NCI-H226 (cell line): ENCODE results near the gene ANO2.

ENCODE experiments used
- DNase-seq: peaks from one replicate; pipeline ENCODE4 v3.0.0-alpha.2; 2015

The ANO2 gene

DNA sequence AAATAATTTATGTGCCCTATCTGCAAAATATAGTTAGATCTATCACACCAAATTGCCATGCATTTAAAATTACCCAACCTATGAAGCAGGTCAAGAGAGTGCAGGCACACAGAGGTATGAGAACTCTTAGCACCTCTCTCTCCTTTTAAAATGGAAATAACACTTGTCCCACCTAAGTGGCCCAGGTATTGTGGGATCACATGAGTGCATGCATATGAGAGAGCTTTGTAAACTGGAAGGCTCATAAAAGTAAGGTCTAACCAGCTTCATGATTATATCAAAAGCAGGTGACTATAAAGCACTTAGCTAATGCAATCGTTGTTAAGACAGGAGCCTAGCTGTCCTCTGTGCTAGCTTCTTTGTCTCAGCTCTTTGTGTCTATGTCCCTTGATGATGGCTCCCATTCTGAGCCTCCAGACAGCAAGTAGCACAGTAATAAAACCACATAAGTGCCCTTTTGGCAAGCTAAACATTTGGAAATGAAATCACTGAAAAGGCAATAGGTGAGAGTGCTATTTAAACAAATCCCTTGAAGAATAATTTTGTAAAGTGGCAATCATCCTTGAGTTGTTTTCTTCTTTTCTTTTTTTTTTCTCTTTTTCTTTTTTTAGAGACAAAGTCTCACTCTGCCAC lies 294.1 kb downstream of the ANO2 start:
- DNase-seq, result no peak

DNA sequence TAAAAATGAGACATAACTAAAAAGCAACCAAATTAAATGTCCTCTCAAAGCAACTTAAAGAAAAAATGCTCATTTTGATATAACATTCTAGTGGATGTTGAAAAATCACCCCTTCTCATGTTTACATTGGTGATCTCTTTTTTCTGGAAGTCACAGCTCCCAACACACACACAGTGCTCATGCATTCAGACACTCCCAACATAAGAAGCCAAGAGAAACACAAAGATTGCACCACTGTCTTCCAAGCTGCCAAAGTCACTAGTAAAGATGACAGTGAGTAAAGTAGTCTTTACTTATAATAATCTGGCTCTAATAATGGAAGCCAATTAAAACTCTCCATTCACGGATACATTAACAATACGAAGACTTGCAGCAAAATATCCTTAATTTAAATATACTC lies 294.8 kb downstream of the ANO2 start:
- no peak for DNase-seq

DNA sequence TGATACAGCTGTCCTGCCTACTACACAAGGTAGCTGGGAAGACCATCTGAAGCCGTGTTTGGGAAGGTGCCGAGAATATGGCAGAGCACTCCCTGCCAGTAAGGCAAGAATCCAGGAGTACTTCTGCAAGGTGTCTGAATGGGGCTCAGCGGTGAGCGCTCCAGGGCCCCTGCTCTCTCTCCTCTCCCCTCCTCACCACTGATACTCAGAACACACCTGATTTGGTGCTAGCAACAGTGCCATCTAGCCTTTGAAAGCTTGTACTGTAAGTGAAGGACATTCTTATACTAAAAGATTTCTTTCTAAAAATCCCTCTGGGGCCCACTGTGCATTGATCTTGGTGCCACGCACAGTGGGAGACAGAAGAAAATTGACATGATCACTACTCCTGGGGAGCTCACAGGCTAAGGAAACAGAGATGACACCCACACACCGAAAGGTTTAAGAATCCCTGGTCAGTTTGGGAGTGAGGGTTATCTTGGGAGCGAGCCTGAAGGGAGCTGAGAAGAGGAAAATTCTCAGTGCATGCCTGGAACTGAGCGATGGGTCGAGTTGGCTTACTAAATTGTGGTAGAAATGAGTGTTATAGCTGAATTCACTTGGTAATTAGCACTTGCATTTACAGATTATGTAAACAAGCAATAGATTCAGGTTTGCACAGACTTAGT lies 296.2 kb downstream of the ANO2 start:
- DNase-seq, result no peak

DNA sequence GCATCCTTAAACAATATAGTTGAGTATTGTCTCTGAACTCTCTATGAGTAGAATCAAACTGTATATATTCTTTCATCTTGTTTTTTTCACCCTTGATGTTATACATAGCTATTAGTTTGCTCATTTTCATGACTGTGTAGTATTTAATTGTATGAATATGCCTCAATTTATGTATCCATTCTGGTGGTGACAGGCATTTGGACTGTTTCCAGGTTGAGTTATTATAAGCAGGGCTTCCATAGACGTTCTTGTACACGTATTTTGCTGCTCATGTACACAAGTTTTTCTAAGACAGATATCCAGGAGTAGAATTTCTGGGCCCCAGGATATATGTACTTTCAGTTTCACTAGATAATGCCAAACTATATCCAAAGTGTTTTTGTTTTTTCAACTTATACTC lies 301.8 kb downstream of the ANO2 start:
- no peak for DNase-seq

DNA sequence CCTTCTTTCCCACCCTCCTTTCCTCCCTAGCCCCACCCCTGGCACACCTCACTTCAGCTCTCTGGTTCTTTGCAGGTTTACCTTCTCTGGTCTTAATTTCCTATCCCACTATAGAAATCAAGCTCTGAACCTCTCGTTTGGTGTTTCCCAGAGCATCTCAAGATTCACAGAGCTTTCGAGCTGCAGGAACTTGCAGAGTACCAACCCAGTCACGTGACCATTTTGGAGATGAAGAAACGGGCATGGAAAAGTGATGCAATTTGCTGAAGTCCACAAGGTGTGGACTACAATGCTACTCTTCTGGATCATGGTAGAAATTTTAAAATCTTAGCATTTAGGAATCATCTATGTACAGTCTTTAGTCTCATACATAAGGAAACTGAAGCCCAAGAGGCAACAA lies 307.4 kb downstream of the ANO2 start:
- no peak for DNase-seq

DNA sequence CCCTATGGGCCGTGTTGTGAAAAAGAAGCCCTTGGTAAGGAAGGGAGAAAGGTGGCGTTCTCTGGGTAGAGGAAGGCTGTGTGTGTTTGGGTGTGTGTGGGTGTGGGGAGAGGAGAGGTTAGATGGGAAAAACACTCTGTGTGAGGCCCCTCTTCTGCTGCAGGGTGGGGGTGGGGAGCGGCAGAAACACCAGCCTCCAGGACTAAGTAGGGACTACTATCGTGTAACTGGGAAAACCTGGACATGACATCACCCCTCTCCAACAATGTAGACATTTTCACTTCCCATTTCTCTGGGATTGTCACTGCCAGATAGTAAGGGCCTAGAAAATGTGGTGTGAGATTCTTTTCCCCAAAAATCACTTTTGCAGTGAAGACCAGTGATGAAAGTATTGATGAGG lies 308.2 kb downstream of the ANO2 start:
- DNase-seq, result no peak

DNA sequence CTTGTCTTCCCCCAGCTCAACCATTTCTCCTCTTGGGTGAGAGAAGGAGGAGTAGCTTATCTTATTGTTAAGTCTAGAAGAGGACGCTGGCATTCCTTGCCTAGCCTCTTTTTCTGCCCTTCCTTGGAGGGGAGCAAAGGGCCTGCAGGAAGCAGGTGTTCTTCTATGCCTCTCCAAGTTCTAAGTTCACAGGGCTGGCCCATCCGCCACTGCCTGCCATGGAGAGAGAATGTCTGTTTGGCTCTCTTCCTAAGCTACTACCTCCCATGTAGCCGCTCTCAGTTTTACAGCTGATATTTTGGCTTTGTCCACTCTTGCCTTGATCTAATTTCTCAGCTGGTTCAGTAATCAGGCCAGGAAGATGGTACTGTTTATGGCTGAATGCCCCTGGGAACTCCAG lies 312.0 kb downstream of the ANO2 start:
- no peak for DNase-seq

DNA sequence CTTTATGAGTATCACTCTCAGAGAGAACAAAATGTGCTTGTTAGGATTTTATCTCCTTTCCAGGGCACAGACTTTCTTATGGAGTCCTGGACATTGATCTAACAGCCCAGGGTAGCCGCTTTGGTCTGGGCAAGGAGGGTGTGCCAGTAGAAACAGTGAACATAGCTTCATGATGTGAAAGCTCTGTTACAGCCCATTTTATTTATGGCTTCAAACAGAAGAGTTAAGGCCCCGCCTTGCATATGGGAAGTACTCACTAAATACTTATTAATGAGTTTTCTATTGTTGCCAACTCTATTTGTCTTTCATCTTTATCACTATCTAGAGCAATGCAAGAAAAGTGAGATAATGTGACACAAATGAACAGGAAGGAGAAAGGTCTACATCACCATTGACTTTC lies 312.6 kb downstream of the ANO2 start:
- no peak for DNase-seq

DNA sequence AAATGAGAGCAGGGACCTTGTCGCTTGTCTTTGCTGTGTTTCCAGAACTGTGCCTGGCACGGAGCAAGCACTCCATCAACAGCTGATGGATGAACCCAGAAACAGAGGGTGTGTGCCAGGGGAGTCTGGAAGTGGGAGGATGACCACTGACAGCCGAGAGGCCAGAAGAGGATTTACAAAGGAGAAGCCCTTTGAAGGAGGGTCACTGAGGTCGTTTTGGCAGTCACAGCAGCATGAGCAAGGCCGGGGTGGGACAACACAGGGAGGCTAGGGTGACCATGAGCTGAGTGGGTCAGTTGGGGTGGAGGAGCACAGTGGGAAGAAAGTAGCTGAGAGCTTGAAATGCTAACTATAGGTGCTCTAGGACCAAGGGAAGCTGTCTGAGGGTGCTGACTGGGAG lies 313.6 kb downstream of the ANO2 start:
- DNase-seq, result no peak

DNA sequence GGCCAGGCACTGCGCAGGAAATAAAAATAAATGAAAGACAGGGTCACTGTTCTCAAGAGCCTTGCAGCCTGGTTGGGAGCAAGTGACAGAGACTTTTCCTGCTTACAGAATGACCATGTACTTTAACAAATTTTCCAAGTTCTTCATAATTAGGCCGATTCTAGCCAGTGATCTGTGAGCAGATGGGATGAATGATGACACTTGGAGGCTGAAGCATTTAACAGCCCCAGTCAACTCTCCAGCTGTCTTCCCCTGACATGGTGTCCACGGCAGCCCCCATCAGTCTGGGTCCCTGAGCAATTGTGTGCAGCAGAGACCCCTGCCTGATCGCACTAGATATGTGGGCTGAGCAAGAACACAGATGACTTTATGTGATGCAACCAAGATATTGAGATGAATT lies 314.3 kb downstream of the ANO2 start:
- no peak for DNase-seq

DNA sequence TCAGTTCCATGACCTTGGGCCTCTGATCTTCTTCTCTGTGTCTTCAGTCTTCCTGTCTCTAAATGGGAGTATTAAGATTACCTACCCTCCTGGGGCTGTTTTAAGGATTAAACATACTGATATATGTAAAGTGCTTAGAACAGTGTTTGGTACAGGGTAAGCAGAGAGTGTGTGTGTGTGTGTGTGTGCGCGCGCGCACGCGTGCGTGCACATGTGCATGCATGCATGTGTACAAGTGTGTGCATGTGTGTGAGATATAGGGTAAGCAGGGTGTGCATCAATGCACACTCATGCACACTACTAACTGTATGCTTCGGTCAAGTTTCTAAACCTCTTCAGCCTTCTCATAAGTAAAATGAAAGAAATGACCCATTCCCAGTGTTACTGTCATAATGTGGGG lies 316.6 kb downstream of the ANO2 start:
- no peak for DNase-seq

DNA sequence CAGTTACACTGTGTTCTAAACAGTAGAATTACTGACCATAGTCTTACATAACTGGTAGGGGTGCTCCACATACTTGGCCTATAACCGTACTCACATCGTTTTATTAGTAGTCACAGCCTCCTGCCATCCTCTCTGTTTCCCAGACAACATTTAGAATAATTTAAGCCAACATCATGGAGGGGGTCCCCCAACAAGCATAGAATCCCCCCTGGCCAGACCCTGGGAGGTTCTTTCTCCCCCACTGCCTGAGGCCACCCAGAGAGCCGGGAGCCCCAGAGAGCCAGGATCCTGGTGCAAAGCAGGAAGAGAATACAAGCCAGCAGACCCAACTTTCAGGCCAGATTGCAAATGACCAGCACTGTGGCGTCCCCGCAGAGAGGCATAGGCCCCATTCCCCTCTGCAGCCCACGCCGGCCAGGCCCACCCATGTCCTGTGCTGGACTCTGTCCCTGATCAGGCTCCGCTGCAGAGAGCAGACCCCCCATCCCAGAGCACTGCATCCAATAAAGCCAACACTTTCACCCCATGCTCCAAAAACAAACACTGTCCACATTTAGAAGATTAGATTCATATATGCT lies 317.9 kb downstream of the ANO2 start:
- DNase-seq, result no peak

DNA sequence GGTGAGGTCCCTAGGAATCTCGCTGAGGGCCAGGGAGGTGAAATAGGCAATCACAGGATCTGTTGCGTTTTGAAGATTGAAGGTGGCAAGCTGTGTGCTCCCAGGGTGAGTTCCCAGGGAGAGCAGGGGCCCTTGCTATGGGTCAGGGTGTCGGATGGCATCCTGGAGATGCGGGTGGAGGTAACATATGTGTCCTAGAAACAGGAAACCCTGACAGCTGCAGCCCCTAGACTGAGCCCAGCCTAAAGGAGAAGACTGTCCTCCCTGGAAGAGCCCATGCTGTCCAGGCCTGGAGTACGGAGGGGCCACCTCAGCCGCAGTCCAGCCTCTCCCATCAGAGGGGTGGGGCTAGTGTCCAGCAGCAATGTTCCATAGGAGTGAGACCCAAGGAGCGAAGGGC lies 318.9 kb downstream of the ANO2 start:
- no peak for DNase-seq

DNA sequence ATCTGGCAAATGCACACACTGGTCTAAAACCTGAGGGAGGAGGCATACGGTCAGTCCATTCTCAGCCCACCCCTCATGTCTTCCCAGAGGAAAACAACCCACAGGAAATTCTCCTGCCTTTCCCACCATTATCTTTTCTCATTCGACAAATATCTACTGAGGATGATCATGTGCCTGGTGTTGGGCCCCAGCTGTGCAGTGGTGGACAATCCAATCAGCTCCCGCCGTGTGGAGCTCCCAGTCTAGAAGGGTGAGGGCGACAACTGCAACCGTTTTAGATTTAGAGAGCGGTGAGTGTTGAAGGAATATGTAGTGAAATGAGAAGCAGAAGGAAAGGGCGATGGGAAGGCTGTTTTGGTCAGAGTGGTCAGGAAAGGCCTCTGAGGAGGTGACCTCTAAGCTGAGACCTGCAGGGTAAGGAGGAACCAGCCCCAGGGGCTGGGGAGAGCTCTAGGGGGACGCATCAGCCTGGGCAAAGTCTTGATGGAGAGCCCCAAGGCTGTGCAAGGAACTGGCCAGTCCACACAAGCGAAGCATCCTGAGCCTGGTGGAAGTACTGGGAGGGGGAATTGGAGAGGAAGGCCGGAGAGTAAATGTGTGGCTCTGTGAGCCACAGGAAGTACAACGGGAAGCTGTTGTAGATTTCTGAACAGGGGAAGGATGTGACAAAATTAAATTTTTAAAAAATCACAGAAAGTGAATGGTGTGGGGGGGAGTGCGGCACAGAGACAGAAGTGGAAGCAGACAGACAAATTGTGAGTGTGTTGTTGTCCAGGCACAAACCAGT lies 320.4 kb downstream of the ANO2 start:
- no peak for DNase-seq

DNA sequence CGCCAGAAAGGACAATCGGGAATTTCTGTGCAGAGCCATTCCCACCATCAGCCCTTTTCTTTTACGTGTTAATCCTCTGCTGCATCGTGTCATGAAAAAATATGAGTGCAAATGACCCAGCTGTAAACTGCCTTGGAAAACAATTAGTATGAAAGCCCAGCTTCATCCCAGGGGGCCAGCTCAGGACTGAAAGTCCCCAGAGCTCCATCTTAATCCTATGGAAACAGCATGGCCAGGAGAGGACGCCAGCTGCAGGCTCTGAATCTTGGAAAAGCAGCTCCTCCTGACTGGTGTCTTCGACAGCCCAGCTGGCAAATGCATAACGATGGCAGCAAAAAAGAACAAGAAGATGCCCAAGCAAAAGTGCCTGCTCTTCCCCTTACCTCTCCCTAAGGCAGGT lies 321.6 kb downstream of the ANO2 start:
- no peak for DNase-seq

DNA sequence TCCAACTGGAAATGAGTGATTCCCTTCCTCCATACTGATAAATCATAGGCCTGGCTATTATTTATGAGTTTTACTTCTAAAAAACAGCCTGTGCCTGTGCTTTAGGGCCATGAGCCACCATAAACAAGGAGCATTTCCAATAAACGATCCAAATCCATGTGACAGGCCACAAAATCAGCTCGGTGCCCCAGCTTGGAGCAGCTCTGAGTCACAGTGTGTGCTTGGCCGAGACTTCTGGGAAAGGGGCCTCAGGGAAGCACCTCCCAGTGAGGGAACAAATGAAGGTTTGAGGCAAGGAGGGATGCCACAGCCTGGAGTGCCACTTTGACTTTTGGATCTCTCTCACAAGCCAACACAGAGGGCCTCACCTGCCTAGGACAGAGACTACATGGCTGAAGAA lies 322.8 kb downstream of the ANO2 start:
- no peak for DNase-seq

DNA sequence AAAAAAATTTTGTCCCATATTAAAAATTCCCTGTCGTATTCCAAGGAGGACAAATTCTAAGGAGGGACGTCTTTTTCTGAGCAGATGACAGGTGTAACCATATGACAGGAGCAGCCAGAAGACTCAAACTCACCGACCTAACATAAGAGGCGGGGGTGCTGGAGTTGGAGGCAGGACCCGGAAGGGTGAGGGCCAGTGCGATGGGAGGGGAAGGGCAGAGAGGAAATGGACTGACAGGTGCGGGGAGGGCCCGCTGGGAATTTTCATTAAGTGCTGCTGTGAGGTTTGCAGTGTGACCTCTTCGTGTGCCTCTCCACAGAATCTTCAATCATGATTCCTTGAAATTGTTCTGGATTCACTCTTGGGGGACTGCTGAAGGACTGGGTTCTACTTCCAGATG lies 323.7 kb downstream of the ANO2 start:
- no peak for DNase-seq

DNA sequence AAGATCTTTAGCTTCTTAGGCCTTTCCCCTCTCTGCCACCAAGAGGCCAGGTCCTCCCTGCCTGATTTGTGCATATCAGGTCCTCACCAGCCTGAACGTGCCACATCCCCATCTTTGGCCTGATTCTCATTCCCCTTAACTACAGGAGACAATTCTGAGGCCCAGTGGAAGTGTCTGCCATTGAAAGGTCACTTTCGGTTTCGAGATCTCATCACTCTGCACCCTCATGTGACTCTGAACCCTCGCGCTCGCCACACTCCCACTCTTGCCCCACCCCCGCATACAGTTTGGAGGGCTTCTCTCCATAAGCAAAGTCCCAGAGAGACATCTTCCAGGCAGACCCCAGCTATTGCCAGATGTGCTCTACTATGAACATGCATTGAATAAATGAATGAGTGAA lies 324.2 kb downstream of the ANO2 start:
- DNase-seq, result no peak

DNA sequence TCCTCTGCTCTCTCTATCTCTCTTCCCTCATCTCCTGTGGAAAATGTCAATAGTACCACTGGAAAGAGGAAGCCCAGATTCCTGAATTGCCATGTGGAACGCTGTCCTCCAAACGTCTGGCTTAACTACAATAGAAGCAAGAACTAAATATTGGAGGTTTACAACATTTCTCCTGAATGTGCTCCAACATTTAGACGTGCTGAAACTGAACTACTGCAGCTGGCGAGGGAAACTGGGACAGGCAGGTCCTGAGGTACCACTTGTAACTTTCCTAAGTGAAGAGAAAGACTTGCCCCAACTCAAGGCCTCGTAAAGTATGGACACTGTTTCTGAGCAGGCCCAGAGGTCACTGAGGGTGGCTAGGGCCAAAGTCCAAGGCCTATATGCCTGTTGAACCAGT lies 325.4 kb downstream of the ANO2 start:
- no peak for DNase-seq

DNA sequence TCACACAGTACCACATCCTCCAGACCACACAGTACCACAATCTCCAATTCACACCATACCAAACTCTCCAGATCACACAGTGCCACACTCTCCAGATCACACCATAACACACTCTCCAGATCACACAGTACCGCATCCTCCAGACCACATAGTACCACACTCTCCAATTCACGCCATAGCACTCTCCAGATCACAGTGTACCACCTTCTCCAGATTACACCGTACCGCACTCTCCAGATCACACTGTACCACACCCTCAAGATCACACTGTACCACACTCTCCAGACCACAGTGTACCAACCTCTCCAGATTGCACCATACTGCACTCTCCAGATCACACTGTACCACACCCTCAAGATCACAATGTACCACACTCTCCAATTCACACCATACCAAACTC lies 328.2 kb downstream of the ANO2 start:
- DNase-seq, result no peak

DNA sequence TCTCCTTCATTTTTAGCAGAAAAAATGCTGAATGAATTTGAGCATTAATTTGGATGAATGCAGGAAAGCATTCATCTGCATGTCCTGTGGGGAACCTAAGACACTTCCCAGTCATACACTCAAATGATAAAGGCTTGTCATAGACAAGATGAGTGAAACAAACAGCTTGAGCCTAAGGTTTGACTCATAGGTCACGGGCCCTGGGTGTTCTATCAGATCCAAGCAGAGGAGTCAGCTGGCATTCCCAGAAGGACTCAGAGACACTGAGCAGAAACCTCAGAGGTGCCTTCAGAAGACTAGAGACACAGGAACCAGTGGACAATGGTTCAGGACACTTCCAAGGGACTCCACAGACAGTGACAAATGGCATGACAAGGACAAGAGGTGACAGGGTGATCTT lies 329.3 kb downstream of the ANO2 start:
- DNase-seq, result no peak

DNA sequence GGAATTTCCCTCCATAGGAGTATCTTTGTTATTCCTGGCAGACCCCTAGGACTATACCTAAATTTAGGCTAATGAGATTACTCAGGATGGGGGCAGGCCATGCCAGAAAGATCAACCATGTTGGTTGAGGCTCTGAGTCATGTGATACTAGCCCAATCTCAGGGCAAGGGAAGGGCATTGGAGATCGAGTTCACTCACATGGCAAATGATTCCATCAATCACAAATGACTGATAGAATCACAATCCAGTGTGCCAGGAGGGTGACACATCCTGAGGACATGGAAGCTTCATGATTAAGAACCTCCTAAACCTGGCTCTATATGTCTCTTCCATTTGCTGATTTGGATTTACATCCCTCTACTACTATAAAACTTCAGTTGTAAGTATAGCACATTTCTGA lies 330.8 kb downstream of the ANO2 start:
- DNase-seq, result no peak

DNA sequence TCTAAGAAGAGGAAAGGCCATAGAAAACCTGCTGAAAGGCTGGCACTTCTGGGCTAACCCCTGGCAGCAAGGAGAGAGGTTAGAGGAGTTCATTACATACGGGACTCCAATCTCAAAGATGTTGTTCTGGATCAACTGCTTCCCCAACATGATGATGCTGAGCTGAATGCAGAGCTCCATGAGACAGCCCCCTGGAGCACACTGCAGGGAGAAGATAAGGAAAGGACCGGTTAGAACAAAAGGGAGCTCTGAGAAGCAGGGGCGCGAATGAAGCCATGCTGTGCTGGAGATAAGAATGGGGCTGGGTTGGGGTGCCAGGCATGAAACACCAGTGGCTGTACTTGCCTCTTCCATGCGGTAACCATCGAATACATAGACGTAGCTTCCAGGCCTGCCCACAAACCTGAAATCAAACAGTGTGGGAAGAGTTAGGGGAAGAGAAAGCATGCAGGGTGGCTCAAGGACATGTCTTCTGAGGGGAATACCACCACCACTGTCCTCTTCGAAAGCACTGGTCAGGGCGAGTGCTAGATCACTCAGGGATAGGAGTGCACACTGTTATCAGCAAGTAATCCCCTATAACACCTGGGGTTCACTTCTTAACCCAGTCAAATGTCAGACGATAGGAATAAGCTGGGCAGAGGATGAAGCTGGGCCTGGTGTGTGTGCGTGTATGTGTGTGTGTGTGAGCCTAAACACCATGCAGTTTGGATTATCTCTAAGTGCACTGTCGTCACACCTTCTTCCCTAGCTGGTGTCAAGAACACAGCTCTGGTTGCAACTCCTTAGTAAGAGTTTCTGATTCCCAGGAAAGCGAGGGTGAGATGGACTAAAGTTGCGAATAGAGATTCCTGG lies 332.3 kb downstream of the ANO2 start:
- no peak for DNase-seq
